ENCODE results near the gene PNLIP.
A peak's percentile ranks its signal among the peaks of the same experiment; 100 is the strongest.

PNLIP gene

GRCh38 chr10:116602648-116603400 lies 57.1 kb downstream of the PNLIP start:
- Histone ChIP-seq H3K27ac (ENCODE audit: low read length) (no peak overlapping the region), H3K27me3 (ENCODE audit: low read depth, low read length) (no peaks in the 10 kb centered on the region), H3K4me1 (ENCODE audit: control insufficient read depth in 1 of 2, insufficient read depth in 2 of 2, low read length in 2 of 2) (no peaks in the 10 kb centered on the region), H3K9me3 (ENCODE audit: control insufficient read depth in 1 of 2, low read length in 2 of 2) (no peaks in the 10 kb centered on the region), H3K4me3 (ENCODE audit: low read depth in 1 of 2, low read length in 2 of 2) (no peak overlapping the region), H3K36me3 (ENCODE audit: control insufficient read depth in 1 of 2, insufficient read depth in 2 of 2, low read length in 2 of 2) (no peaks in the 10 kb centered on the region)

- Histone ChIP-seq H3K27ac (ENCODE audit: low read length) (no peak overlapping the region), H3K4me1 (ENCODE audit: control insufficient read depth in 1 of 2, insufficient read depth in 2 of 2, low read length in 2 of 2) (no peaks in the 10 kb centered on the region), H3K9me3 (ENCODE audit: control insufficient read depth in 1 of 2, low read length in 2 of 2) (no peaks in the 10 kb centered on the region), H3K36me3 (ENCODE audit: control insufficient read depth in 1 of 2, insufficient read depth in 2 of 2, low read length in 2 of 2) (no peaks in the 10 kb centered on the region), H3K4me3 (ENCODE audit: low read depth in 1 of 2, low read length in 2 of 2) (no peak overlapping the region), H3K27me3 (ENCODE audit: low read depth, low read length) (no peaks in the 10 kb centered on the region)
These were observed 60.3 kb downstream of the PNLIP start for GRCh38 chr10:116606061-116606483.

GRCh38 chr10:116607336-116607735 lies 61.6 kb downstream of the PNLIP start:
- Histone ChIP-seq H3K27me3 (ENCODE audit: low read depth, low read length) (no peaks in the 10 kb centered on the region), H3K27ac (ENCODE audit: low read length) (no peak overlapping the region), H3K4me1 (ENCODE audit: control insufficient read depth in 1 of 2, insufficient read depth in 2 of 2, low read length in 2 of 2) (no peaks in the 10 kb centered on the region), H3K4me3 (ENCODE audit: low read depth in 1 of 2, low read length in 2 of 2) (no peak overlapping the region), H3K36me3 (ENCODE audit: control insufficient read depth in 1 of 2, insufficient read depth in 2 of 2, low read length in 2 of 2) (no peaks in the 10 kb centered on the region), H3K9me3 (ENCODE audit: control insufficient read depth in 1 of 2, low read length in 2 of 2) (no peaks in the 10 kb centered on the region)

- H3K4me3 ChIP-seq (ENCODE audit: low read depth in 1 of 2, low read length in 2 of 2): peak overlapping the region; percentile 55 to 60
- no peak overlapping the region for H3K27ac ChIP-seq (ENCODE audit: low read length)
- H3K27me3 ChIP-seq (ENCODE audit: low read depth, low read length): no peaks in the 10 kb centered on the region
- no peaks in the 10 kb centered on the region for H3K9me3 ChIP-seq (ENCODE audit: control insufficient read depth in 1 of 2, low read length in 2 of 2)
- no peaks in the 10 kb centered on the region for H3K4me1 ChIP-seq (ENCODE audit: control insufficient read depth in 1 of 2, insufficient read depth in 2 of 2, low read length in 2 of 2)
- H3K36me3 ChIP-seq (ENCODE audit: control insufficient read depth in 1 of 2, insufficient read depth in 2 of 2, low read length in 2 of 2): no peaks in the 10 kb centered on the region
These were observed 63.2 kb downstream of the PNLIP start for GRCh38 chr10:116608686-116609594.

GRCh38 chr10:116610443-116611152 lies 64.9 kb downstream of the PNLIP start:
- H3K27me3 ChIP-seq (ENCODE audit: low read depth, low read length): no peaks in the 10 kb centered on the region
- H3K9me3 ChIP-seq (ENCODE audit: control insufficient read depth in 1 of 2, low read length in 2 of 2): no peaks in the 10 kb centered on the region
- no peaks in the 10 kb centered on the region for H3K36me3 ChIP-seq (ENCODE audit: control insufficient read depth in 1 of 2, insufficient read depth in 2 of 2, low read length in 2 of 2)
- H3K4me1 ChIP-seq (ENCODE audit: control insufficient read depth in 1 of 2, insufficient read depth in 2 of 2, low read length in 2 of 2): no peaks in the 10 kb centered on the region
- no peak overlapping the region for H3K27ac ChIP-seq (ENCODE audit: low read length)
- no peak overlapping the region for H3K4me3 ChIP-seq (ENCODE audit: low read depth in 1 of 2, low read length in 2 of 2)

GRCh38 chr10:116611153-116611545 lies 65.4 kb downstream of the PNLIP start:
- Histone ChIP-seq H3K4me3 (ENCODE audit: low read depth in 1 of 2, low read length in 2 of 2) (no peak overlapping the region), H3K4me1 (ENCODE audit: control insufficient read depth in 1 of 2, insufficient read depth in 2 of 2, low read length in 2 of 2) (no peaks in the 10 kb centered on the region), H3K27ac (ENCODE audit: low read length) (no peak overlapping the region), H3K36me3 (ENCODE audit: control insufficient read depth in 1 of 2, insufficient read depth in 2 of 2, low read length in 2 of 2) (no peaks in the 10 kb centered on the region), H3K27me3 (ENCODE audit: low read depth, low read length) (no peaks in the 10 kb centered on the region), H3K9me3 (ENCODE audit: control insufficient read depth in 1 of 2, low read length in 2 of 2) (no peaks in the 10 kb centered on the region)

- no peaks in the 10 kb centered on the region for H3K27me3 ChIP-seq (ENCODE audit: low read depth, low read length)
- no peaks in the 10 kb centered on the region for H3K9me3 ChIP-seq (ENCODE audit: control insufficient read depth in 1 of 2, low read length in 2 of 2)
- no peak overlapping the region for H3K4me3 ChIP-seq (ENCODE audit: low read depth in 1 of 2, low read length in 2 of 2)
- no peak overlapping the region for H3K27ac ChIP-seq (ENCODE audit: low read length)
- no peaks in the 10 kb centered on the region for H3K36me3 ChIP-seq (ENCODE audit: control insufficient read depth in 1 of 2, insufficient read depth in 2 of 2, low read length in 2 of 2)
- no peaks in the 10 kb centered on the region for H3K4me1 ChIP-seq (ENCODE audit: control insufficient read depth in 1 of 2, insufficient read depth in 2 of 2, low read length in 2 of 2)
These were observed 66.5 kb downstream of the PNLIP start for GRCh38 chr10:116612107-116612769.

GRCh38 chr10:116613471-116613870 lies 67.7 kb downstream of the PNLIP start:
- Histone ChIP-seq H3K27me3 (ENCODE audit: low read depth, low read length) (no peaks in the 10 kb centered on the region), H3K4me1 (ENCODE audit: control insufficient read depth in 1 of 2, insufficient read depth in 2 of 2, low read length in 2 of 2) (no peaks in the 10 kb centered on the region), H3K36me3 (ENCODE audit: control insufficient read depth in 1 of 2, insufficient read depth in 2 of 2, low read length in 2 of 2) (no peaks in the 10 kb centered on the region), H3K9me3 (ENCODE audit: control insufficient read depth in 1 of 2, low read length in 2 of 2) (no peaks in the 10 kb centered on the region), H3K27ac (ENCODE audit: low read length) (no peak overlapping the region), H3K4me3 (ENCODE audit: low read depth in 1 of 2, low read length in 2 of 2) (no peak overlapping the region)

GRCh38 chr10:116614796-116615195 lies 69.1 kb downstream of the PNLIP start:
- Histone ChIP-seq H3K27ac (ENCODE audit: low read length) (no peak overlapping the region), H3K27me3 (ENCODE audit: low read depth, low read length) (no peaks in the 10 kb centered on the region), H3K4me3 (ENCODE audit: low read depth in 1 of 2, low read length in 2 of 2) (no peak overlapping the region), H3K4me1 (ENCODE audit: control insufficient read depth in 1 of 2, insufficient read depth in 2 of 2, low read length in 2 of 2) (no peaks in the 10 kb centered on the region), H3K9me3 (ENCODE audit: control insufficient read depth in 1 of 2, low read length in 2 of 2) (no peaks in the 10 kb centered on the region), H3K36me3 (ENCODE audit: control insufficient read depth in 1 of 2, insufficient read depth in 2 of 2, low read length in 2 of 2) (no peaks in the 10 kb centered on the region)

- Histone ChIP-seq H3K4me1 (ENCODE audit: control insufficient read depth in 1 of 2, insufficient read depth in 2 of 2, low read length in 2 of 2) (no peaks in the 10 kb centered on the region), H3K36me3 (ENCODE audit: control insufficient read depth in 1 of 2, insufficient read depth in 2 of 2, low read length in 2 of 2) (no peaks in the 10 kb centered on the region), H3K27me3 (ENCODE audit: low read depth, low read length) (no peaks in the 10 kb centered on the region), H3K9me3 (ENCODE audit: control insufficient read depth in 1 of 2, low read length in 2 of 2) (no peaks in the 10 kb centered on the region), H3K27ac (ENCODE audit: low read length) (no peak overlapping the region), H3K4me3 (ENCODE audit: low read depth in 1 of 2, low read length in 2 of 2) (no peak overlapping the region)
These were observed 69.6 kb downstream of the PNLIP start for GRCh38 chr10:116615199-116615776.
